IMR-90 (cell line): Measurements from ENCODE around the gene KRTAP10-7. TPM values are rescaled to one million over a fixed set of nuclear protein-coding genes. Genes with fewer than 3 reads are reported as not detected.

ENCODE experiments used
- ATAC-seq: fragments of 200-7000 bp; cut with Tn5 transposase; 2 replicates; pipeline ENCODE4 v1.9.1; 2020; ENCODE audit warnings: low read depth, mild to moderate bottlenecking, moderate library complexity
- BruUV-seq: library from RNA; stranded (reverse); fragments of 400-500 nt; replicated peaks from 2 replicates; lab custom pipeline; 2021; lab: Mats Ljungman, UMichigan
- CTCF ChIA-PET: fragments of 300-600 bp; formaldehyde crosslinking; extraction: SDS; loops from one replicate; lab custom pipeline; 2021; ENCODE audit warnings: antibody characterized with exemption; lab: Yijun Ruan, JAX
- POLR2A ChIA-PET: fragments of 300-600 bp; sonication (Branson Sonifier 250); formaldehyde crosslinking; loops from one replicate; lab custom pipeline; 2022; ENCODE audit warnings: antibody characterized with exemption; ENCODE audit not compliant: unreplicated experiment; lab: Charles Lee
- DNase-seq: peaks from one replicate; pipeline ENCODE4 v3.0.0; 2013
- H2AFZ ChIP-seq: replicated peaks from 2 replicates; pipeline ENCODE3; 2013; ENCODE audit warnings: low read length, mild to moderate bottlenecking; ENCODE audit not compliant: poor library complexity
- H2AK5ac ChIP-seq: 2 replicates; pipeline ENCODE4 v1.6.1; 2013; ENCODE audit warnings: low read depth, low read length, inconsistent platforms
- H2AK9ac ChIP-seq: replicated peaks from 2 replicates; pipeline ENCODE3; 2013; ENCODE audit warnings: mild to moderate bottlenecking, low read depth, low read length, moderate library complexity; ENCODE audit not compliant: poor library complexity
- H2BK120ac ChIP-seq: 2 replicates; pipeline ENCODE4 v1.6.1; 2013; ENCODE audit warnings: low read depth, low read length, inconsistent platforms
- H2BK15ac ChIP-seq: 3 replicates; pipeline ENCODE4 v1.6.1; 2013; ENCODE audit warnings: low read depth, low read length, inconsistent platforms
- H2BK20ac ChIP-seq: 2 replicates; pipeline ENCODE4 v1.6.1; 2013; ENCODE audit warnings: low read depth, mild to moderate bottlenecking, inconsistent platforms, low read length, moderate library complexity
- H2BK5ac ChIP-seq: 2 replicates; pipeline ENCODE4 v1.6.1; 2013; ENCODE audit warnings: mild to moderate bottlenecking, low read depth, low read length, inconsistent platforms; ENCODE audit not compliant: poor library complexity, severe bottlenecking
- H3K14ac ChIP-seq: replicated peaks from 2 replicates; pipeline ENCODE4 v1.6.1; 2013; ENCODE audit warnings: low read depth, low read length, inconsistent platforms
- H3K18ac ChIP-seq: 2 replicates; pipeline ENCODE4 v1.6.1; 2013; ENCODE audit warnings: low read depth, low read length, control low read depth
- H3K23ac ChIP-seq: 2 replicates; pipeline ENCODE4 v1.6.1; 2013; ENCODE audit warnings: low read depth, low read length, inconsistent platforms
- H3K27ac ChIP-seq: 2 replicates; pipeline ENCODE4 v1.5.1; 2013; ENCODE audit warnings: mild to moderate bottlenecking, control low read depth, low read length; ENCODE audit not compliant: insufficient read depth
- H3K27me3 ChIP-seq: 2 replicates; pipeline ENCODE4 v1.6.1; 2013; ENCODE audit warnings: low read length; ENCODE audit not compliant: control insufficient read depth, insufficient read depth
- H3K36me3 ChIP-seq: 2 replicates; pipeline ENCODE4 v1.6.1; 2013; ENCODE audit warnings: low read length, mixed read lengths; ENCODE audit not compliant: control insufficient read depth, insufficient read depth
- H3K4ac ChIP-seq: 2 replicates; pipeline ENCODE4 v1.6.1; 2013; ENCODE audit warnings: low read depth, low read length, inconsistent platforms
- H3K4me1 ChIP-seq: 2 replicates; pipeline ENCODE4 v1.6.1; 2013; ENCODE audit warnings: low read length, mixed read lengths; ENCODE audit not compliant: control insufficient read depth, insufficient read depth
- H3K4me2 ChIP-seq: 2 replicates; pipeline ENCODE4 v1.6.1; 2013; ENCODE audit warnings: low read depth, mild to moderate bottlenecking, control low read depth, low read length, moderate library complexity
- H3K4me3 ChIP-seq: 2 replicates; pipeline ENCODE4 v1.5.1; 2013; ENCODE audit warnings: low read depth, mild to moderate bottlenecking, control low read depth, low read length, moderate library complexity; ENCODE audit not compliant: insufficient read depth
- H3K56ac ChIP-seq: 2 replicates; pipeline ENCODE4 v1.6.1; 2013; ENCODE audit warnings: low read length, inconsistent platforms; ENCODE audit not compliant: insufficient read depth; ENCODE audit errors: extremely low read depth
- H3K79me1 ChIP-seq, 2 experiments: 2 replicates each; pipeline ENCODE4 v1.6.1; 2013; ENCODE audit warnings: low read length in 2 of 2, inconsistent platforms in 1 of 2, low read depth in 1 of 2
- H3K9ac ChIP-seq: 2 replicates; pipeline ENCODE4 v1.6.1; 2013; ENCODE audit warnings: low read depth, low read length, control low read depth
- H3K9me1 ChIP-seq: 2 replicates; pipeline ENCODE4 v1.6.1; 2013; ENCODE audit warnings: low read length, inconsistent platforms; ENCODE audit not compliant: insufficient read depth
- H3K9me3 ChIP-seq: 2 replicates; pipeline ENCODE4 v1.6.1; 2013; ENCODE audit warnings: low read length; ENCODE audit not compliant: control insufficient read depth, insufficient read depth
- H4K20me1 ChIP-seq: 2 replicates; pipeline ENCODE4 v1.6.1; 2013; ENCODE audit warnings: low read length, inconsistent platforms; ENCODE audit not compliant: insufficient read depth
- H4K5ac ChIP-seq: 2 replicates; pipeline ENCODE4 v1.6.1; 2013; ENCODE audit warnings: mild to moderate bottlenecking, low read depth, low read length, control low read depth
- H4K8ac ChIP-seq, 2 experiments: 2 replicates each; pipeline ENCODE4 v1.6.1; 2013; ENCODE audit warnings: low read depth in 2 of 2, low read length in 2 of 2, control low read depth in 1 of 2, inconsistent platforms in 1 of 2
- H4K91ac ChIP-seq: 2 replicates; pipeline ENCODE4 v1.6.1; 2013; ENCODE audit warnings: low read depth, low read length, inconsistent platforms; ENCODE audit not compliant: insufficient read depth
- BHLHE40 ChIP-seq: fragments of 150-350 bp; IDR thresholded peaks from 2 replicates; pipeline ENCODE4 v1.6.1; 2016; ENCODE audit warnings: mild to moderate bottlenecking, low read depth, low read length
- CEBPB ChIP-seq: IDR thresholded peaks from 2 replicates; pipeline ENCODE4 v1.6.1; 2012; ENCODE audit warnings: low read depth, low read length, improper control_type of control experiment
- CHD1 ChIP-seq: IDR thresholded peaks from 2 replicates; pipeline ENCODE4 v1.6.1; 2012; ENCODE audit warnings: low read depth, low read length, improper control_type of control experiment
- CTCF ChIP-seq: conservative IDR thresholded peaks from 2 replicates; pipeline ENCODE4 v1.5.1; 2012; ENCODE audit warnings: mild to moderate bottlenecking, low read depth, low read length, improper control_type of control experiment
- ELK1 ChIP-seq: fragments of 150-350 bp; IDR thresholded peaks from 2 replicates; pipeline ENCODE4 v1.6.1; 2016; ENCODE audit warnings: low read depth, mild to moderate bottlenecking, low read length, moderate library complexity, borderline replicate concordance
- FOS ChIP-seq: fragments of 150-350 bp; IDR thresholded peaks from 2 replicates; pipeline ENCODE4 v1.6.1; 2016; ENCODE audit warnings: low read depth, low read length
- MAFK ChIP-seq: IDR thresholded peaks from 2 replicates; pipeline ENCODE4 v1.6.1; 2012; ENCODE audit warnings: low read depth, low read length, improper control_type of control experiment
- MAZ ChIP-seq: IDR thresholded peaks from 2 replicates; pipeline ENCODE4 v1.6.1; 2012; ENCODE audit warnings: low read depth, mild to moderate bottlenecking, low read length, improper control_type of control experiment, moderate library complexity, borderline replicate concordance
- MXI1 ChIP-seq: IDR thresholded peaks from 2 replicates; pipeline ENCODE4 v1.6.1; 2012; ENCODE audit warnings: low read depth, mild to moderate bottlenecking, low read length, moderate library complexity, borderline replicate concordance
- NFE2L2 ChIP-seq: fragments of 150-350 bp; IDR thresholded peaks from 2 replicates; pipeline ENCODE4 v1.6.1; 2016; ENCODE audit warnings: low read depth, mild to moderate bottlenecking, low read length
- POLR2A ChIP-seq: IDR thresholded peaks from 2 replicates; pipeline ENCODE4 v1.6.1; 2012; ENCODE audit warnings: mild to moderate bottlenecking, low read depth, low read length
- RAD21 ChIP-seq: IDR thresholded peaks from 2 replicates; pipeline ENCODE4 v1.6.1; 2012; ENCODE audit warnings: low read length, improper control_type of control experiment
- RCOR1 ChIP-seq: IDR thresholded peaks from 2 replicates; pipeline ENCODE4 v1.6.1; 2012; ENCODE audit warnings: mild to moderate bottlenecking, low read length, improper control_type of control experiment; ENCODE audit not compliant: insufficient replicate concordance
- RFX5 ChIP-seq: IDR thresholded peaks from 2 replicates; pipeline ENCODE4 v1.8.0; 2012; ENCODE audit warnings: low read depth, mild to moderate bottlenecking, low read length, moderate library complexity
- SMC3 ChIP-seq: fragments of 150-350 bp; IDR thresholded peaks from 2 replicates; pipeline ENCODE4 v1.6.1; 2016; ENCODE audit warnings: low read depth, mild to moderate bottlenecking, antibody characterized with exemption, low read length, moderate library complexity
- USF2 ChIP-seq: fragments of 150-350 bp; IDR thresholded peaks from 2 replicates; pipeline ENCODE4 v1.6.1; 2017; ENCODE audit warnings: mild to moderate bottlenecking, antibody characterized with exemption, low read length, low read depth
- whole genome bisulfite sequencing, 2 experiments: methylation state at CpG; one replicate each; pipeline versions ENCODE4 v1.1.5 to v1.1.7; 2013; ENCODE audit warnings: missing lambda C conversion rate in 2 of 2; ENCODE audit not compliant: insufficient read length in 1 of 2; ENCODE audit errors: extremely low coverage in 2 of 2; 5-methylcytosine and 5-hydroxymethylcytosine counted together
- dilution Hi-C: fragments of 300-500 bp; cut with HindIII; formaldehyde crosslinking; loops from one replicate; pipeline ENCODE4 v1.14.3; 2018; ENCODE audit warnings: low sequenced_read_pairs; ENCODE audit not compliant: unreplicated experiment
- in situ Hi-C: fragments of 300-500 bp; cut with MboI; formaldehyde crosslinking; loops from 3 replicates; pipeline ENCODE4 v1.14.3; 2019; ENCODE audit warnings: low sequenced_read_pairs, inconsistent platforms, mixed read lengths
- intact Hi-C: fragments of 100-400 bp; cut with micrococcal nuclease; formaldehyde crosslinking; loops from 2 replicates; pipeline ENCODE4 v1.10.0; 2022
- polyA plus RNA-seq, 3 experiments: library from polyadenylated mRNA; depleted of rRNA; stranded (reverse); fragments of >200 nt; gene quantifications; 2 replicates each; pipeline ENCODE4 v1.2.3, GENCODE V29; 2012; ENCODE audit warnings: low replicate concordance in 1 of 3
- total RNA-seq: library from RNA; depleted of rRNA; stranded (reverse); fragments of >200 nt; gene quantifications from 2 replicates; pipeline ENCODE4 v1.2.3, GENCODE V29; 2012

Gene KRTAP10-7
- total and polyA plus RNA-seq, 2 of the 4 experiments (the other 2 are of a cell fraction), result not detected

- H3K79me1 ChIP-seq, result no peaks in the 10 kb centered on the region
- dilution Hi-C loops (no loop called here), in situ Hi-C loops (no loop called here), intact Hi-C loops (no loop called here)
- no peak overlapping the region for H3K14ac ChIP-seq
- no peak for DNase-seq
- no peak overlapping the region for H3K23ac ChIP-seq
- peaks cover 11% of the 10 kb centered on the region for H3K9me3 ChIP-seq
- H2AK9ac ChIP-seq, result no peak overlapping the region
- no peak overlapping the region for H2BK15ac ChIP-seq
- no peaks in the 10 kb centered on the region for H3K4me1 ChIP-seq
- ATAC-seq, result no peak
- H3K4me3 ChIP-seq, result no peak overlapping the region
- no peak overlapping the region for H2BK120ac ChIP-seq
- H3K9me1 ChIP-seq, result no peaks in the 10 kb centered on the region
- no peaks in the 10 kb centered on the region for H3K36me3 ChIP-seq
- no TSS peak for BruUV-seq
- POLR2A ChIA-PET, result no interaction called here
- H2BK5ac ChIP-seq, result no peak overlapping the region
- H3K18ac ChIP-seq, result no peak overlapping the region
- no peak overlapping the region for H4K91ac ChIP-seq
- H3K27ac ChIP-seq, result no peak overlapping the region
- no peak overlapping the region for H2BK20ac ChIP-seq
- no peak overlapping the region for H4K8ac ChIP-seq
- H3K4me2 ChIP-seq, result no peak overlapping the region
- H4K5ac ChIP-seq, result no peak overlapping the region
- no peak overlapping the region for H3K4ac ChIP-seq
- no peak overlapping the region for H2AK5ac ChIP-seq
- 52% methylated on average over 7 of the region's 17 CpGs; no CpG with 5 or more reads in 1 of the 2 experiments for WGBS, 2 experiments
- no peaks in the 10 kb centered on the region for H4K20me1 ChIP-seq
- TF ChIP-seq NFE2L2 (no peak), CTCF (no peak), RFX5 (no peak), POLR2A (no peak), CHD1 (no peak), MAFK (no peak), MAZ (no peak), RAD21 (no peak), CEBPB (no peak), SMC3 (no peak), RCOR1 (no peak), BHLHE40 (no peak), ELK1 (no peak), MXI1 (no peak), USF2 (no peak), FOS (no peak)
- no peaks in the 10 kb centered on the region; the same call in 1 of the 2 replicates for H3K27me3 ChIP-seq
- no peak overlapping the region for H3K56ac ChIP-seq
- no peak overlapping the region for H3K9ac ChIP-seq
- CTCF ChIA-PET, result no interaction called here
- no peak overlapping the region for H2AFZ ChIP-seq
Observed at GRCh38 chr21:44578371-44579055, 21.9 kb upstream of the KRTAP10-7 start.
